Stimulated activated naive CD8-positive, alpha-beta T cell treated with anti-CD3 and anti-CD28 coated beads, Interleukin-15, Interleukin-2, amounts not matched to agents 100 ng/mL and 50 ng/mL, for 24 hours (primary cell): ENCODE measurements around the gene MMP24OS.

Experiments
- H3K27ac Mint-ChIP-seq: one replicate; pipeline ENCODE4 v1.8.0; 2021; ENCODE audit warnings: mild to moderate bottlenecking, mixed read lengths
- H3K27me3 Mint-ChIP-seq: one replicate; pipeline ENCODE4 v1.8.0; 2021; ENCODE audit warnings: mixed read lengths
- H3K36me3 Mint-ChIP-seq: one replicate; pipeline ENCODE4 v1.8.0; 2021; ENCODE audit warnings: low read depth, mixed read lengths
- H3K4me1 Mint-ChIP-seq: one replicate; pipeline ENCODE4 v1.8.0; 2021; ENCODE audit warnings: low read depth, mixed read lengths
- H3K4me3 Mint-ChIP-seq: one replicate; pipeline ENCODE4 v1.8.0; 2021; ENCODE audit warnings: mild to moderate bottlenecking, mixed read lengths
- H3K9me3 Mint-ChIP-seq: one replicate; pipeline ENCODE4 v1.8.0; 2021; ENCODE audit warnings: mixed read lengths

MMP24OS gene

GRCh38 chr20:35314816-35315631 lies 37.1 kb upstream of the MMP24OS start:
- Mint-ChIP-seq H3K27ac (peak overlapping the region; percentile 76), H3K9me3 (no peaks in the 10 kb centered on the region), H3K36me3 (peaks cover 22% of the 10 kb centered on the region), H3K4me3 (no peak overlapping the region), H3K4me1 (peaks cover 52% of the 10 kb centered on the region), H3K27me3 (no peaks in the 10 kb centered on the region)

GRCh38 chr20:35312318-35312717 lies 34.4 kb upstream of the MMP24OS start:
- no peaks in the 10 kb centered on the region for H3K9me3 Mint-ChIP-seq
- peak overlapping the region; percentile 82 for H3K27ac Mint-ChIP-seq
- H3K4me3 Mint-ChIP-seq = peak overlapping the region; percentile 37
- no peaks in the 10 kb centered on the region for H3K27me3 Mint-ChIP-seq
- H3K36me3 Mint-ChIP-seq = peaks cover 28% of the 10 kb centered on the region
- H3K4me1 Mint-ChIP-seq = peaks cover 58% of the 10 kb centered on the region

- Mint-ChIP-seq H3K9me3 (no peaks in the 10 kb centered on the region), H3K27me3 (no peaks in the 10 kb centered on the region), H3K4me1 (peaks cover 63% of the 10 kb centered on the region), H3K4me3 (peak overlapping the region; percentile 37), H3K27ac (peak overlapping the region; percentile 82), H3K36me3 (peaks cover 28% of the 10 kb centered on the region)
Observed at GRCh38 chr20:35311822-35312221, 33.9 kb upstream of the MMP24OS start.

GRCh38 chr20:35311409-35311808 lies 33.5 kb upstream of the MMP24OS start:
- peak overlapping the region; percentile 37 for H3K4me3 Mint-ChIP-seq
- H3K36me3 Mint-ChIP-seq = peaks cover 32% of the 10 kb centered on the region
- H3K27ac Mint-ChIP-seq = peak overlapping the region; percentile 82
- no peaks in the 10 kb centered on the region for H3K9me3 Mint-ChIP-seq
- no peaks in the 10 kb centered on the region for H3K27me3 Mint-ChIP-seq
- H3K4me1 Mint-ChIP-seq = peaks cover 67% of the 10 kb centered on the region

- Mint-ChIP-seq H3K36me3 (peaks cover 24% of the 10 kb centered on the region), H3K9me3 (no peaks in the 10 kb centered on the region), H3K27me3 (no peaks in the 10 kb centered on the region), H3K4me1 (peaks cover 78% of the 10 kb centered on the region), H3K4me3 (no peak overlapping the region), H3K27ac (no peak overlapping the region)
Observed at GRCh38 chr20:35307666-35308653, 30.0 kb upstream of the MMP24OS start.

- H3K36me3 Mint-ChIP-seq = peaks cover 17% of the 10 kb centered on the region
- no peaks in the 10 kb centered on the region for H3K9me3 Mint-ChIP-seq
- H3K4me1 Mint-ChIP-seq = peaks cover 75% of the 10 kb centered on the region
- H3K27me3 Mint-ChIP-seq = no peaks in the 10 kb centered on the region
- H3K4me3 Mint-ChIP-seq = no peak overlapping the region
- peak overlapping the region; percentile 50 for H3K27ac Mint-ChIP-seq
Observed at GRCh38 chr20:35306931-35307517, 29.1 kb upstream of the MMP24OS start.

- Mint-ChIP-seq H3K36me3 (peaks cover 15% of the 10 kb centered on the region), H3K4me3 (peak overlapping the region; percentile 55), H3K27ac (peak overlapping the region; percentile 95), H3K4me1 (peaks cover 65% of the 10 kb centered on the region), H3K27me3 (no peaks in the 10 kb centered on the region), H3K9me3 (no peaks in the 10 kb centered on the region)
Observed at GRCh38 chr20:35305682-35306556, 28.0 kb upstream of the MMP24OS start.

- Mint-ChIP-seq H3K36me3 (peaks cover 10% of the 10 kb centered on the region), H3K4me1 (peaks cover 62% of the 10 kb centered on the region), H3K9me3 (no peaks in the 10 kb centered on the region), H3K27me3 (no peaks in the 10 kb centered on the region), H3K27ac (peak overlapping the region; percentile 95), H3K4me3 (no peak overlapping the region)
Observed at GRCh38 chr20:35304956-35305355, 27.0 kb upstream of the MMP24OS start.

- H3K4me3 Mint-ChIP-seq = no peak overlapping the region
- peaks cover 58% of the 10 kb centered on the region for H3K4me1 Mint-ChIP-seq
- no peaks in the 10 kb centered on the region for H3K27me3 Mint-ChIP-seq
- H3K36me3 Mint-ChIP-seq = peaks cover 5% of the 10 kb centered on the region
- peak overlapping the region; percentile 43 for H3K27ac Mint-ChIP-seq
- no peaks in the 10 kb centered on the region for H3K9me3 Mint-ChIP-seq
Observed at GRCh38 chr20:35303735-35304491, 26.0 kb upstream of the MMP24OS start.

GRCh38 chr20:35303382-35303734 lies 25.4 kb upstream of the MMP24OS start:
- Mint-ChIP-seq H3K9me3 (no peaks in the 10 kb centered on the region), H3K4me1 (peaks cover 56% of the 10 kb centered on the region), H3K27me3 (no peaks in the 10 kb centered on the region), H3K27ac (no peak overlapping the region), H3K36me3 (peaks cover 5% of the 10 kb centered on the region), H3K4me3 (no peak overlapping the region)

GRCh38 chr20:35302421-35303335 lies 24.8 kb upstream of the MMP24OS start:
- Mint-ChIP-seq H3K9me3 (no peaks in the 10 kb centered on the region), H3K4me1 (peaks cover 53% of the 10 kb centered on the region), H3K27ac (no peak overlapping the region), H3K27me3 (no peaks in the 10 kb centered on the region), H3K36me3 (peaks cover 5% of the 10 kb centered on the region), H3K4me3 (no peak overlapping the region)

- Mint-ChIP-seq H3K36me3 (peaks cover 1% of the 10 kb centered on the region), H3K9me3 (no peaks in the 10 kb centered on the region), H3K4me3 (no peak overlapping the region), H3K4me1 (peaks cover 41% of the 10 kb centered on the region), H3K27me3 (no peaks in the 10 kb centered on the region), H3K27ac (no peak overlapping the region)
Observed at GRCh38 chr20:35301426-35301825, 23.5 kb upstream of the MMP24OS start.
